ENCODE results near the gene SCN5A.

DNA sequence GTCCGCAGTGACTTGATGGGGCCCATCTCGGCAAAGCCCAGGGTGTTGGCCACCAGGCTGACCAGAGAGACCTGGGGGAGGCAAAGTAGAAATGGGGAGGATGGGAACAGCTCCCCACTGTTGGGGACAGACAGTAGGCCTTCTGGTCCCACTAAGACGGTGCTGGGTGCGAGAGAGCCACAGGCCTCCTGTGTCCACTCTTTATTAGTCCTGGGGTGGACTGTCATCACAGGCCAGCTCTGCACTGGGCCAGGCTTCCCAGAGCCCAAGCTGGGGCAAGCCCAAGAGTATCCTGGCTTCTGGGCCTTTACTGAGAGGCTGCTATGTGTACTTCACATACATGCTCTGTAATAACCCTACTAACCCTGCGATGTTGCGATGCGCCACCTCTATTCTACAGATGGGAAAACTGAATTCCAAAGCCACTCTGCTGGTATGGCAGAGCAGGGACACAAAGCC lies 87.0 kb downstream of the SCN5A start:
- TF ChIP-seq, protein P1, sequence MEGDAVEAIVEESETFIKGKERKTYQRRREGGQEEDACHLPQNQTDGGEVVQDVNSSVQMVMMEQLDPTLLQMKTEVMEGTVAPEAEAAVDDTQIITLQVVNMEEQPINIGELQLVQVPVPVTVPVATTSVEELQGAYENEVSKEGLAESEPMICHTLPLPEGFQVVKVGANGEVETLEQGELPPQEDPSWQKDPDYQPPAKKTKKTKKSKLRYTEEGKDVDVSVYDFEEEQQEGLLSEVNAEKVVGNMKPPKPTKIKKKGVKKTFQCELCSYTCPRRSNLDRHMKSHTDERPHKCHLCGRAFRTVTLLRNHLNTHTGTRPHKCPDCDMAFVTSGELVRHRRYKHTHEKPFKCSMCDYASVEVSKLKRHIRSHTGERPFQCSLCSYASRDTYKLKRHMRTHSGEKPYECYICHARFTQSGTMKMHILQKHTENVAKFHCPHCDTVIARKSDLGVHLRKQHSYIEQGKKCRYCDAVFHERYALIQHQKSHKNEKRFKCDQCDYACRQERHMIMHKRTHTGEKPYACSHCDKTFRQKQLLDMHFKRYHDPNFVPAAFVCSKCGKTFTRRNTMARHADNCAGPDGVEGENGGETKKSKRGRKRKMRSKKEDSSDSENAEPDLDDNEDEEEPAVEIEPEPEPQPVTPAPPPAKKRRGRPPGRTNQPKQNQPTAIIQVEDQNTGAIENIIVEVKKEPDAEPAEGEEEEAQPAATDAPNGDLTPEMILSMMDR (IDR thresholded peaks at IDR 0.05) = no peak
- no peak for TF ChIP-seq POLR2A (IDR thresholded peaks at IDR 0.05)
